ENCODE data around the gene PLEK.

The PLEK gene

DNA sequence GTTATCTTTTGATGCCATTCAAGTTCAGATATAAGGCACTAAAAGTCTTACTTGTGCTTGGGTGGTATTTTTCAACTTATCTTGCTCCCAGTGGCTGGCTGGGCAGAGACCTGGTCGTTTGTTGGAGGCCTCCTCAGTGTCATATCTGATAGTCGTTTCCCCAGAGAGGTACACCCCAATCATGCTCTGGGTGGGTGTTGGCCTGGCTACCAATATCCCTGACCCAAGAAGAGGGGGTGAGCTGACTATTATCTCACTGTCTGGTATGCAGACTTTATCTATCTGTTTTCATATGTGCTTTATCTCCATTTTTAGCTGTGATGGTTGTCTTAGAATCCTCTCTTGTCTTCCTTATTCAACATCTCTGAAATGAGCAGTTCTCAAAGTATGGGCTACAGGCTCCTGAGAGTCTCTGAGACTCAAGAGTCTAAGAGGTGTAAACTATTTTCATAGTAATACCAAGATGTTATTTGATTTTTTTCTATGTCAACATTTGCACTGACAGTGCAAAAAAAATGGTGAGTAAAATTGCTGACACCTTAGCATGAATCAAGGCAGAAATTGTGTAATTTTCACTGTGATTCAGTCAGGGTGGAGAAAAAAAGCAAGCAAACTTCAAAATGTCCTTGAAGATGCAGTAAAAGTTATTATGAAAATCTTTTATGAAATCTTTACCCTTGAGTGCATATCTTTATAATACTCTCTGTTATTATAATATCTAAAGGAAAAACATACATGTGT is 12.3 kb upstream of the PLEK start:
- no peaks in the 10 kb centered on the region for H3K36me3 ChIP-seq (ENCODE audit: control insufficient read depth, insufficient read depth, low read length)
- H3K9me3 ChIP-seq (ENCODE audit: control insufficient read depth, low read length): no peaks in the 10 kb centered on the region
- 70 to 73% methylated on average over 2 of the region's 2 CpGs for whole genome bisulfite sequencing, 2 experiments (ENCODE audit: insufficient coverage in 2 of 2)
- H3K4me3 ChIP-seq (ENCODE audit: extremely low read depth, insufficient read depth, low read length, poor library complexity, severe bottlenecking): no peak overlapping the region
- no peaks in the 10 kb centered on the region for H3K4me1 ChIP-seq (ENCODE audit: control insufficient read depth, insufficient read depth, low read length, poor library complexity, severe bottlenecking)
- no peak overlapping the region for H3K27ac ChIP-seq (ENCODE audit: low read depth, low read length, severe bottlenecking)

DNA sequence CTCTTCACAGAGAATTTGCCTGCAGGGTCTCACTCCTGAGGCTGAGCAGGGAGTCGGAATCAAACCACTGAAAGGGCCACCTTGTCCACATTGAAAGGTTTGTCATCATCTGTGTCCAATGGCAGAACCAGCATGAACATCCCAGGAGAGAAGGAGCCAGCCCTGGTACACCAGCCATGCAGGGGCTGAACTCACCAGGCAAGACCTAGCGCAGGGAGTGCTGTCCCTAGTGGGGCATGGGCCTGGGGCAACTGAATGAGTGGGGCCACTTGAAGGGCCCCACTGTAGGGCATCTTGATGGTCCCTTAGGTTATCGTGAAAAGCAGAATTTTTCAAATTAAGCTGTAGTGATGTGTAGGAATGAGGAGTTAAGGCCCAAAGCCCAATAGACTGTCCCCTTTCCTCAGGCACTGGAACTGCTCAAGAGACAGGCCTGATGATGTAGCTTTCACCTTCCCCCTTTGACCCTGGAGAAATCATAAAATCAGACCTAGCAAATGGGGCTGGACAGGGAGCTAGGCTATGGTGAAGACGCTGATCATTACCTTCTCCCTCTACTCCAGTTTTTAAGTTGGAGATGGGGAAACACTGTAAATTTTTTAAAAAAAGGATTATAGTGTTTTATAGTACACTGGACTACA is 8.4 kb upstream of the PLEK start:
- Histone ChIP-seq H3K36me3 (ENCODE audit: control insufficient read depth, insufficient read depth, low read length) (no peaks in the 10 kb centered on the region), H3K4me1 (ENCODE audit: control insufficient read depth, insufficient read depth, low read length, poor library complexity, severe bottlenecking) (no peaks in the 10 kb centered on the region), H3K4me3 (ENCODE audit: extremely low read depth, insufficient read depth, low read length, poor library complexity, severe bottlenecking) (no peak overlapping the region), H3K9me3 (ENCODE audit: control insufficient read depth, low read length) (no peaks in the 10 kb centered on the region), H3K27ac (ENCODE audit: low read depth, low read length, severe bottlenecking) (no peak overlapping the region)
- 90 to 96% methylated on average over 3 of the region's 4 CpGs for WGBS, 2 experiments (ENCODE audit: insufficient coverage in 2 of 2)

DNA sequence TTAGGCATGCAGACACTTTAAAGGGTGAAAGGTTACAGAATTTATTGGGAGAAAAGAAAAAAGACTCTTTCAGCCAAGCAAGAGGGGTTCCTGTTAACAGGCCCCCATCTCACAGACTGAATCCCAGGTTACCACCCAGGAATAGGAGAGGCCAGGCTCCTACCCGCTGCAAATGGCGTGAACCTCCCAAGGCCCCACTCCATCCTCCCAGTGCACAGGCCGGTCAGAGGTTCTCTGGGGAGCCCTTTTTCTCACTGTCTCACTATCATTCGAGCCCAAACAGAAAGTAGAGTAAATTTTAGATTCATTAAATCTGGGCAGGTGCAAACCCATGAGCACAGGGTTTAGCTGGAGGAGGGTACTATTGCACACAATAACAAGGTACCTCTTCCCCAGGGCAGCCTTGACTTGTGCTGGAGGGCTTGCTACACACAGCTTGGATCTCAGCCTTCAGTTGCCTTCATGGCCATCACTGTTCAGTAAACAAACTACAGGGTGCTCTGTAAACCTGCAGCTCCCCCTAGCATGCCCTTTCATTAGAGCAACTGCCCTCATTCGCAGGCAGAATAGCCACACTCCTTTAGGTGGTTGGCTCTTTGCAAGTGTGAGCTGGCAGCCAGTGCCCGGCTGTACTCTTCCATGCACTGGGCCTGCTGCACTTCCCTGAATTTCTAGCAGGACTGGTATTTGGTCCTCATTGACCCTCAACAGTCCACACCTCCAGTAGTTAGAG is 7.3 kb upstream of the PLEK start:
- H3K36me3 ChIP-seq (ENCODE audit: control insufficient read depth, insufficient read depth, low read length): no peaks in the 10 kb centered on the region
- no peak overlapping the region for H3K27ac ChIP-seq (ENCODE audit: low read depth, low read length, severe bottlenecking)
- H3K9me3 ChIP-seq (ENCODE audit: control insufficient read depth, low read length): no peaks in the 10 kb centered on the region
- no peak overlapping the region for H3K4me3 ChIP-seq (ENCODE audit: extremely low read depth, insufficient read depth, low read length, poor library complexity, severe bottlenecking)
- 43 to 70% methylated on average over 3 to 4 of the region's 6 CpGs for WGBS, 2 experiments (ENCODE audit: insufficient coverage in 2 of 2)
- H3K4me1 ChIP-seq (ENCODE audit: control insufficient read depth, insufficient read depth, low read length, poor library complexity, severe bottlenecking): no peaks in the 10 kb centered on the region

- Histone ChIP-seq H3K4me1 (ENCODE audit: control insufficient read depth, insufficient read depth, low read length, poor library complexity, severe bottlenecking) (no peaks in the 10 kb centered on the region), H3K4me3 (ENCODE audit: extremely low read depth, insufficient read depth, low read length, poor library complexity, severe bottlenecking) (no peak overlapping the region), H3K36me3 (ENCODE audit: control insufficient read depth, insufficient read depth, low read length) (no peaks in the 10 kb centered on the region), H3K9me3 (ENCODE audit: control insufficient read depth, low read length) (no peaks in the 10 kb centered on the region), H3K27ac (ENCODE audit: low read depth, low read length, severe bottlenecking) (no peak overlapping the region)
- 80 to 85% methylated on average over 1 to 3 of the region's 3 CpGs for WGBS, 2 experiments (ENCODE audit: insufficient coverage in 2 of 2)
Measured at GRCh38 chr2:68359889-68360288, 5.2 kb upstream of the PLEK start.

DNA sequence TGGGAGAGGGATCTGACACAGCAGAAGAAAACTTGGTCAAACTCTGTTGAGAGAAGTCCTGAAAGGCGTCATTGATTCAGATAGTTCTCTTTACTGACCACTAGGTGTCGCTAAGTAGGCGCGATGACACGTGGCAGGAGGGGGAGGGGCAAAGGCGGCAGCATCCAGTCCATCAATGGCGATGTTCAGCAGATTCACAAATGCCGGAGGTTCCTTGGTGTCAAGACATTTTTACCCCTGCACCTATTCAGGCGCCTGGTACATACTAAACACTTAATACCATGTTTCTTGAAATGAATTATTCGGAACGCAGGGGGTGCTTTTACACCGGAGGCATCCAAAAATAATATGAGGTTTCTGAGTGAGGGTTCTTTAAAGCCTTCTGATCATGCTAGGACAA is 3.0 kb upstream of the PLEK start:
- no peaks in the 10 kb centered on the region for H3K9me3 ChIP-seq (ENCODE audit: control insufficient read depth, low read length)
- H3K4me1 ChIP-seq (ENCODE audit: control insufficient read depth, insufficient read depth, low read length, poor library complexity, severe bottlenecking): no peaks in the 10 kb centered on the region
- H3K36me3 ChIP-seq (ENCODE audit: control insufficient read depth, insufficient read depth, low read length): no peaks in the 10 kb centered on the region
- H3K4me3 ChIP-seq (ENCODE audit: extremely low read depth, insufficient read depth, low read length, poor library complexity, severe bottlenecking): no peak overlapping the region
- WGBS, 2 experiments (ENCODE audit: insufficient coverage in 2 of 2): 13 to 40% methylated on average over 1 to 4 of the region's 12 CpGs
- no peak overlapping the region for H3K27ac ChIP-seq (ENCODE audit: low read depth, low read length, severe bottlenecking)

DNA sequence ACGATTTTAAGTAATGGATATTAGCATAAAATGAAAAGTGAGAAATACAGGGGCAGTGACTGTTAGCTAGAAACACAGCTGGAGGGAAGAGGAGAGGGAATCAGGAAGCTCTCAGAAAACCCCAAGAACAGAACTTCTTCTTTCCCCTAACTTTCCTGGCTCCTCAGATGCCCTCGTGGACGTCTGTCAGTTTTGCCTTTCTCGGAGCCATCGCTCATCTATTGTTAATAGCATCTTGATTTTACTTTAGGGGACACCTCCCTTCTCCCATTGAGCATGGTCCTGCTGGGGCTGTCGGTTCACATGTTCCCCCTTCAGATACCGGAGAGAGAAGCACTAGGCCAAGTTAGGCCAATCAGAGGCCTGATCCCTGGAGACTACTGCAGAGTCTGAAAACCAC is 2.3 kb upstream of the PLEK start:
- H3K36me3 ChIP-seq (ENCODE audit: control insufficient read depth, insufficient read depth, low read length): no peaks in the 10 kb centered on the region
- no peaks in the 10 kb centered on the region for H3K4me1 ChIP-seq (ENCODE audit: control insufficient read depth, insufficient read depth, low read length, poor library complexity, severe bottlenecking)
- H3K9me3 ChIP-seq (ENCODE audit: control insufficient read depth, low read length): no peaks in the 10 kb centered on the region
- H3K4me3 ChIP-seq (ENCODE audit: extremely low read depth, insufficient read depth, low read length, poor library complexity, severe bottlenecking): no peak overlapping the region
- H3K27ac ChIP-seq (ENCODE audit: low read depth, low read length, severe bottlenecking): no peak overlapping the region
- WGBS, 2 experiments (ENCODE audit: insufficient coverage in 2 of 2): 90 to 96% methylated on average over 6 to 7 of the region's 7 CpGs

DNA sequence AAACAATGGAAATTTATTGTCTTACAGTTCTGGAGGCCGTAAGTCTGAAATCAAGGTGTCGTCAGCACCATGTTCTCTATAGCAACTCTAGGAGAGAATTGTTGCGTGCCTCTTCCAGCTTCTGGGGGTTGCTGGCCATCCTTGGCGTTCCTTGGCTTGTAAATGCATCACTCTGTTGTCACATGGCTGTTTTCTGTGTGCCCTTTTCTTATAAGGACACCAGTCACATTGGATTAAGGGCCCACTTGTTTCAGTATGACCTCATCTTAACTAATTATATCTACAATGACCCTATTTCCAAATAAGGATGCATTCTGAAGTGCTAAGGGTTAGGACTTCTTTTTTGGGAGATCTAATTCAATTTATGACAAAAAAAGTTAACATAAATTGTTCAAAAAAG is 1.4 kb upstream of the PLEK start:
- 85 to 98% methylated on average over 4 of the region's 4 CpGs for WGBS, 2 experiments (ENCODE audit: insufficient coverage in 2 of 2)
- Histone ChIP-seq H3K4me1 (ENCODE audit: control insufficient read depth, insufficient read depth, low read length, poor library complexity, severe bottlenecking) (no peaks in the 10 kb centered on the region), H3K4me3 (ENCODE audit: extremely low read depth, insufficient read depth, low read length, poor library complexity, severe bottlenecking) (no peak overlapping the region), H3K9me3 (ENCODE audit: control insufficient read depth, low read length) (no peaks in the 10 kb centered on the region), H3K27ac (ENCODE audit: low read depth, low read length, severe bottlenecking) (no peak overlapping the region), H3K36me3 (ENCODE audit: control insufficient read depth, insufficient read depth, low read length) (no peaks in the 10 kb centered on the region)

GRCh38 chr2:68366083-68366560 is 1.0 kb downstream of the PLEK start:
- H3K4me1 ChIP-seq (ENCODE audit: control insufficient read depth, insufficient read depth, low read length, poor library complexity, severe bottlenecking): no peaks in the 10 kb centered on the region
- H3K27ac ChIP-seq (ENCODE audit: low read depth, low read length, severe bottlenecking): no peak overlapping the region
- no peaks in the 10 kb centered on the region for H3K36me3 ChIP-seq (ENCODE audit: control insufficient read depth, insufficient read depth, low read length)
- WGBS, 2 experiments (ENCODE audit: insufficient coverage in 2 of 2): 92% methylated on average over 1 to 2 of the region's 4 CpGs
- no peaks in the 10 kb centered on the region for H3K9me3 ChIP-seq (ENCODE audit: control insufficient read depth, low read length)
- no peak overlapping the region for H3K4me3 ChIP-seq (ENCODE audit: extremely low read depth, insufficient read depth, low read length, poor library complexity, severe bottlenecking)

DNA sequence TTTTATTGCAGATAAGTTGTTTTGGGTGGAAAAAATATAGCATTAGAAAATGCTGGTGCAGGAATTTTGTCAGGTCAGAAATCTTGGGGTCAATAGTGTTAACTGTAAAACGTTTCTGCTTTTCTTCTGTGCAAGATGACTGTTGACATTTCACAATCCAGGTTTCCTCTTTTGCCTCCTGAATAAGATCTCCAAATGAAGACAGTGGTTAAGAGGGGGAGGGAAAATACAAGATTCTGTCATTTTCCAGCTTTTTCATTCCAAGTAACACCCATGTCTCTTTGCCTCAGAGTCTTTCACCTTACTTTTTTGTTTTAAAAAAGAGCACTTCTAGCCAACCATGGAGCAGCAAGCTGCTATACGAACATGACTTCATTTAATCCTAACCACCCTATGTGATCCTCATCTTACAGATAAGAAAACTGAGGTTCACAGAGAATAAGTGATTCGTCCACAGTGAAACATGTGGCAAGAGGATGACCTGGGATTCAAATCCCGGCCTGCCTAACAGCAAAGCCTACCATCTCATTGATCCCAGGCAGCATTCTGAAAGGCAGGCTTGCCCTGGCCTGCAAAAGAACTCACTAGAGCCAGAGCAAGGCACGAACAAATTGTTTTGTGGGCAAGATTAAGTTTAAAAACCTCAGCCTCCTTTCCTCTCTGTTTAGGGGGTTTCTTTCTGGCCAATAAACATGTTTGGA is 3.0 kb downstream of the PLEK start:
- whole genome bisulfite sequencing, 2 experiments (ENCODE audit: insufficient coverage in 2 of 2): 20 to 100% methylated on average over 1 of the region's 5 CpGs
- peak overlapping the region; percentile 51 for H3K27ac ChIP-seq (ENCODE audit: low read depth, low read length, severe bottlenecking)
- H3K4me3 ChIP-seq (ENCODE audit: extremely low read depth, insufficient read depth, low read length, poor library complexity, severe bottlenecking): no peak overlapping the region
- no peaks in the 10 kb centered on the region for H3K9me3 ChIP-seq (ENCODE audit: control insufficient read depth, low read length)
- no peaks in the 10 kb centered on the region for H3K36me3 ChIP-seq (ENCODE audit: control insufficient read depth, insufficient read depth, low read length)
- no peaks in the 10 kb centered on the region for H3K4me1 ChIP-seq (ENCODE audit: control insufficient read depth, insufficient read depth, low read length, poor library complexity, severe bottlenecking)

DNA sequence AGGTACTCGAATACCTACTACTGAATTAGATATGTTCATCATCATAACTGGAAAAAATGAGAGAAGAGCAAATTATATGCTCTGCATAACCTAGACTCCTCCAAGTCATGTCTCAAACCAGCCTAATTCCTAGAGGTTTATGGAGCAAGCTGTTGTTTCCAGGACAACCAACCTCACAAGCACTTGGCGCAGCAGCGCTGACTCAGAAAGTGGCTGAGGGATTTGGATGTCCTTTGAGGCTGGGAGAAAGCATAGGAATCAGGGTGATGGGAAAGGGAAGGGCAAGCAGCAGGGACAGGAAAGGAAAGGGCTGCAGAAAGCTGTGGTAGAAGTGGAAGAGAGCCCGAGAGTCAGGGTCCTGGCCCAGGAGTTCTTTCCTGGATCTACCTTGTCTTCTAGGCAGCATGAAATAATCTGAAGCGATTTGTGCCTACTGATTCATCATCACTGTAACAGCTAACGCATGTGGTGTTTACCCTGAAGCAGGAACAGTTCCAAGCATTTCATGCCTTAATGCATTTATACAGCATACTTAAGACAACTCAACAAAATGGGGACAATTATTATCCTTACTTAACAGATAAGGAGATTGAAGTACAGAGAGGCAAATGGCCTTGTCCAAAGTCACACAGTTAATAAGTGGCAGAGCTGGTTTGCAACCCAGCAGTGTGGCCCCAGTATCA is 3.7 kb downstream of the PLEK start:
- no peaks in the 10 kb centered on the region for H3K4me1 ChIP-seq (ENCODE audit: control insufficient read depth, insufficient read depth, low read length, poor library complexity, severe bottlenecking)
- WGBS, 2 experiments (ENCODE audit: insufficient coverage in 2 of 2): 80 to 92% methylated on average over 3 to 5 of the region's 6 CpGs
- H3K4me3 ChIP-seq (ENCODE audit: extremely low read depth, insufficient read depth, low read length, poor library complexity, severe bottlenecking): no peak overlapping the region
- H3K27ac ChIP-seq (ENCODE audit: low read depth, low read length, severe bottlenecking): no peak overlapping the region
- no peaks in the 10 kb centered on the region for H3K36me3 ChIP-seq (ENCODE audit: control insufficient read depth, insufficient read depth, low read length)
- H3K9me3 ChIP-seq (ENCODE audit: control insufficient read depth, low read length): no peaks in the 10 kb centered on the region

Measured in mesodermal cell (in vitro differentiated cells).